Rectal smooth muscle tissue (tissue), 1 donor: ENCODE data around the gene LHX6.

Source experiments
- H3K27ac ChIP-seq: one replicate; pipeline ENCODE4 v1.7.0; 2013; ENCODE audit warnings: low read depth, low read length, inconsistent platforms
- H3K27me3 ChIP-seq: one replicate; pipeline ENCODE4 v1.7.0; 2013; ENCODE audit warnings: low read length; ENCODE audit not compliant: control insufficient read depth, insufficient read depth
- H3K36me3 ChIP-seq: one replicate; pipeline ENCODE4 v1.7.0; 2013; ENCODE audit warnings: low read length; ENCODE audit not compliant: control insufficient read depth, insufficient read depth
- H3K4me1 ChIP-seq: one replicate; pipeline ENCODE4 v1.7.0; 2013; ENCODE audit warnings: low read length; ENCODE audit not compliant: control insufficient read depth, insufficient read depth
- H3K4me3 ChIP-seq: one replicate; pipeline ENCODE4 v1.7.0; 2013; ENCODE audit warnings: low read length
- H3K9ac ChIP-seq: one replicate; pipeline ENCODE4 v1.7.0; 2013; ENCODE audit warnings: low read length

Gene LHX6

DNA sequence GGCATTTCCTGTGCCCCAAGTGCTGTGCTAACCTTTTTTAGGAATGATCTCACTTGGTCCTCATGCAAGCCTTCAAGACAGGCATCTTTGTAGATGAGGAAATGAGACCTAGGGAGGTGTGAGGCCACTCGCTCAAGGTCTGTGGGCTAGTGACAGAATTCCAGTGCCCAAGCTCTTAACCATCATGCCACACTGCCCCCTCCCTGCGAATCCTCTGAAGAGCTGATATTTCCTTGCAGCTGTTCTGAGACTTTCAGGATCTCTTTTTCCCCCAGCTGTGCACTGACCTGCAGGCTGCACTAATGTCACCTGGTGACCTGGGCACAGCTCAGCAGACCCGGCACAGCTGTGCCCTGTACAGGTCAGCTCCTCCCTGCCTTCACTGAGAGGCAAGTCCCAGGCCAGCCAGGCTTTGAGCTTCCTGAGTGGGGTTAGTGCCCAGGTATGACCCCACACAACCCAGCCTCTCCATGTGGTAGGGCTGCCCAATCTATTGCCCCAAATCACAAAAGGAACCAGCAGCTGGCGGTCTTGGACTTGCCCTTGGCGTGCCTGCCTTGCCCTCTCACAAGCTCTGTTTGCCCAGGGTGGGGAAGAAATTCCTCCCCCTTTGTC lies 36.4 kb downstream of the LHX6 start:
- Histone ChIP-seq H3K36me3 (no peaks in the 10 kb centered on the region), H3K27me3 (no peaks in the 10 kb centered on the region), H3K9ac (no peak overlapping the region), H3K4me1 (no peaks in the 10 kb centered on the region), H3K4me3 (no peak overlapping the region), H3K27ac (no peak overlapping the region)

DNA sequence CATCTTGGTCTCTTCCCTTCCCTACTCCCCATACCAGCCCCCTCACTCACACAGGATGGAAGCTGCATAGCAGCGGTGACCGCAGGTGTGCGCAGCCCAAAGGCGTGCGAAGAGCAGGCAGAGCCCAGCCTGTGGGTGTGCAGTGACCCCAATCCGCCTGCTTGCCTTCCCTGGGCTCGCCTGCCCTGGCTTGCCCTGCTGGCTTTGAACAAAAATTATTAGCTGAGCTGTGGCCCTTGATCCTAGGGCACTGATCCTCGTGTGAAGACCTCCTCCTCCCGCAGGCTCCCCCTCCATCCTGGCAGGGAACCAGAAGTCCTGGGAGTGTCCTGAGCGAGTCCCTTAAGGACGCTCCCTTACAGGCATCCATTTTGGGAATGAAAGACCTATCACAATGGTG lies 37.2 kb downstream of the LHX6 start:
- no peaks in the 10 kb centered on the region for H3K36me3 ChIP-seq
- H3K4me3 ChIP-seq: no peak overlapping the region
- H3K9ac ChIP-seq: no peak overlapping the region
- no peaks in the 10 kb centered on the region for H3K27me3 ChIP-seq
- H3K4me1 ChIP-seq: no peaks in the 10 kb centered on the region
- no peak overlapping the region for H3K27ac ChIP-seq

- Histone ChIP-seq H3K27me3 (no peaks in the 10 kb centered on the region), H3K9ac (no peak overlapping the region), H3K36me3 (no peaks in the 10 kb centered on the region), H3K4me3 (no peak overlapping the region), H3K4me1 (no peaks in the 10 kb centered on the region), H3K27ac (no peak overlapping the region)
These were observed 38.0 kb downstream of the LHX6 start for GRCh38 chr9:122190597-122191381.

GRCh38 chr9:122188369-122188768 lies 40.4 kb downstream of the LHX6 start:
- H3K36me3 ChIP-seq: no peaks in the 10 kb centered on the region
- H3K27me3 ChIP-seq: no peaks in the 10 kb centered on the region
- H3K9ac ChIP-seq: no peak overlapping the region
- no peak overlapping the region for H3K4me3 ChIP-seq
- H3K4me1 ChIP-seq: no peaks in the 10 kb centered on the region
- no peak overlapping the region for H3K27ac ChIP-seq

- no peak overlapping the region for H3K4me3 ChIP-seq
- H3K27me3 ChIP-seq: no peaks in the 10 kb centered on the region
- H3K27ac ChIP-seq: no peak overlapping the region
- H3K9ac ChIP-seq: no peak overlapping the region
- no peaks in the 10 kb centered on the region for H3K4me1 ChIP-seq
- no peaks in the 10 kb centered on the region for H3K36me3 ChIP-seq
These were observed 41.8 kb downstream of the LHX6 start for GRCh38 chr9:122186777-122187470.

- Histone ChIP-seq H3K4me3 (no peak overlapping the region), H3K4me1 (no peaks in the 10 kb centered on the region), H3K27ac (no peak overlapping the region), H3K27me3 (no peaks in the 10 kb centered on the region), H3K9ac (no peak overlapping the region), H3K36me3 (no peaks in the 10 kb centered on the region)
These were observed 42.5 kb downstream of the LHX6 start for GRCh38 chr9:122186301-122186700.

- H3K4me3 ChIP-seq: no peak overlapping the region
- no peaks in the 10 kb centered on the region for H3K27me3 ChIP-seq
- no peaks in the 10 kb centered on the region for H3K4me1 ChIP-seq
- H3K36me3 ChIP-seq: no peaks in the 10 kb centered on the region
- H3K9ac ChIP-seq: no peak overlapping the region
- no peak overlapping the region for H3K27ac ChIP-seq
These were observed 44.2 kb downstream of the LHX6 start for GRCh38 chr9:122184551-122184950.

DNA sequence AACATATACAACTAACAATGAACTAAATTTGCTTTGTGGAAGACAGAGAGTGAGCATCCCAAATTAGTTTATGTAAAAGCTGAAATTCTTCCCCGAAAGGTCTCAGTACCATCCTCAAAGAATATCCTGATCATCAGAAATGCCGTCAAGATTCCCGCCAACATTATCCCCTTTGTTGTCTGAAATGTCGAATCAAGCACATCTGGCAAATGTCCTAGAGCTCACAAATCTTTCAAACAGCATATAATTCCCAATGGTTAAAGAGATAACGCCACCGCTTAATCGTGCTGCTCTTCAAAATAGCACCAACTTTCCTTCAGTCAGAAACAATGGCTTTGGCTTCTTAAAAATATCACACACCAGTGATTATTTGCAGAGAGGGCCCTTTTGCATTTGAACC lies 45.3 kb downstream of the LHX6 start:
- no peaks in the 10 kb centered on the region for H3K36me3 ChIP-seq
- no peaks in the 10 kb centered on the region for H3K4me1 ChIP-seq
- no peaks in the 10 kb centered on the region for H3K27me3 ChIP-seq
- no peak overlapping the region for H3K9ac ChIP-seq
- H3K4me3 ChIP-seq: no peak overlapping the region
- H3K27ac ChIP-seq: no peak overlapping the region

DNA sequence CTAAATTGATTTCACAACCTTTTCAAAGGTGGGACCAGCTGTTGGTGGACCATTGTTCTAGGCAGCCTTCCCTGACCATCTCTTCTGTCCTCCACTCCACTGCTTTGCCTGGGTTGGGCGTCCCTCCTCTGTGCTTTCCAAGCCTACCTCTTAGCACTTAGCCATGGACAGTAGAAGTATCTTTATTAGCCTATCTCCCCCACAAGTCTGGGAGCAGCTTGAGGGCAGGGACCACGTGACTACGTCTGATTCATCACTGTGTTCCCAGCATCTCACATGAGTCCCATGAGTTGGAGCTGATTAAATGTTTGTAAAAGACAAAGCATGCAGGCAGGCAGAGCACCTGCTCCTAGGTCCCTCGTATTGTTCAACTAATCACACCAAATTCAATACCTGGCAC lies 48.1 kb downstream of the LHX6 start:
- no peak overlapping the region for H3K4me3 ChIP-seq
- H3K4me1 ChIP-seq: no peaks in the 10 kb centered on the region
- no peaks in the 10 kb centered on the region for H3K36me3 ChIP-seq
- no peak overlapping the region for H3K9ac ChIP-seq
- no peak overlapping the region for H3K27ac ChIP-seq
- no peaks in the 10 kb centered on the region for H3K27me3 ChIP-seq

DNA sequence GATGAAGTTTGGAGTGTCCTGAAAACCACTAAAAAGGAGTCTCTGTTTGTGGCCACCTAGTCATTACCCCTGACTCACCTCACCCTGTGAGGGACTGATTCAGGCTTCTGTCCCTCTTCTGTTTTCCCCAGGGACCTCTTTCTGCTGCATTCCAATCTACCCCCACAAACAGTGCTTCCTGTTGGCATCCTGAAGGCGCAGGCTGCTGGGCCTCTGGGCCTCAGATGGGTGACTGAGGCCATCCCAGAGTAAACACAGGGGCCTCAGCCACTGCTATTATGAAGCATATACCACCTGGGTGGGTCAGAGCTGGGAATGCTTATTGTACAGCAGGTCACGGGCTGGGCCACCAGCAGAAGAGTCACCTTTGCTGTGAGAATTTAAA lies 49.1 kb downstream of the LHX6 start:
- no peaks in the 10 kb centered on the region for H3K36me3 ChIP-seq
- H3K27ac ChIP-seq: no peak overlapping the region
- no peaks in the 10 kb centered on the region for H3K27me3 ChIP-seq
- no peaks in the 10 kb centered on the region for H3K4me1 ChIP-seq
- H3K9ac ChIP-seq: no peak overlapping the region
- H3K4me3 ChIP-seq: no peak overlapping the region

DNA sequence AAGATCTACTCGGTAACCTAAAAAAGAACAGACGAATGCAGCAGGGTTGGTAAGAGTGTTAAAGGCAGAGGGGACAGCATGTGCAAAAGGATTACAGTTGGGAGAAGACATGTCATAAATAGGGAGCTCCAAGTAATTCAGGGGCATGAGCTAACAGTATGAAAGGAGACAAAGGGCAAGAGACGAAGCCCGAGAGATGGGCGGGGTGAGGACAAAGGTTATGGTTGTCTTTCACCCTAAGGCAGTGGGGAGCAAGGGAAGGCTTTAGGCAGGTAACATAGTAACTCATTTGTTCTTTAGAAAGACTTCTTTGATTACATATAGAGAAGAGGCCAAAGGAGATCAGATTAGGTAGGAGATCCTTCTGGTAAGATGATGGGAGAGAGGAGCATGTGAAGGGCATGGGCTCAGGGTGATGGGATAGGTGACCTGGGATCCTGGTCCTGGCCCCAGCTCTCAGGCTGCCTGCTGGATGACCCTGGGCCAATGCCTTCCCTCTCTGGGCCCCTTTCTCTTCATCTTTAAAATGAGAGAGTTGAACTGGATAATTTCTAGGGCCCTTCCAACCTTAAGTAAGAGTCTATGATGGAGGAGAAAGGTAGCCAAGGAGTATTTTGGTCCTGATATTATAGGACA lies 49.6 kb downstream of the LHX6 start:
- H3K4me1 ChIP-seq: no peaks in the 10 kb centered on the region
- H3K27me3 ChIP-seq: no peaks in the 10 kb centered on the region
- no peak overlapping the region for H3K4me3 ChIP-seq
- H3K36me3 ChIP-seq: no peaks in the 10 kb centered on the region
- no peak overlapping the region for H3K27ac ChIP-seq
- H3K9ac ChIP-seq: no peak overlapping the region

DNA sequence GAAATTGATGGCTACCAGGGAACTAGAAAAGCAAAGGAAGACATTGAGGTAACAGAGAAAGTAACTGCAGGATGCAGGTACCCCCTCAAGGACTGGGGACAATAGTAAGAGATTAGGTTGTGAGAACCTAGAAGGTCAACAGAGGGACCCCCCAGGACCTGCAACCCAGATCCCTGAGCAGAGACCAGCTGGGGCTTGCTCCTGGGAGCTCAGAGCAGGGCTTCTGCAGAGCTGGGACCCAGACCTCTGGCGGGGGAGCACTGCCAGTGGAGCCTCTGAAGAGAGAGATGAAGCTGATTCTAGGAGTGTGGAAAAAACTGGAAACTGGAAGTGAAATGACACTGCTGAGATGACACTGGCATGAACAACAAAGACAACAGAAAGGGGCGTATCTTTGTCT lies 51.8 kb downstream of the LHX6 start:
- Histone ChIP-seq H3K4me1 (no peaks in the 10 kb centered on the region), H3K36me3 (no peaks in the 10 kb centered on the region), H3K27me3 (no peaks in the 10 kb centered on the region), H3K4me3 (no peak overlapping the region), H3K27ac (no peak overlapping the region), H3K9ac (no peak overlapping the region)
